Coronary artery (tissue), 2 donors: ENCODE measurements around the gene ANKRD27.

ENCODE experiments used
- DNase-seq: peaks from one replicate; pipeline ENCODE4 v3.0.0-alpha.2; 2017; ENCODE audit warnings: low spot score
- H3K27ac ChIP-seq, 2 donors: fragments of 200-600 bp; sonication (generic); one replicate each; pipeline ENCODE4 v1.5.1; 2016 to 2019
- H3K4me3 ChIP-seq: fragments of 200-600 bp; sonication (generic); 2 replicates; pipeline ENCODE4 v1.5.1; 2016; ENCODE audit warnings: mild to moderate bottlenecking, moderate library complexity
- TF ChIP-seq, protein P1 (sequence below): fragments of 200-600 bp; sonication (generic); IDR thresholded peaks from one replicate; pipeline ENCODE4 v1.5.1; 2019; ENCODE audit warnings: antibody characterized with exemption

ANKRD27 gene

DNA sequence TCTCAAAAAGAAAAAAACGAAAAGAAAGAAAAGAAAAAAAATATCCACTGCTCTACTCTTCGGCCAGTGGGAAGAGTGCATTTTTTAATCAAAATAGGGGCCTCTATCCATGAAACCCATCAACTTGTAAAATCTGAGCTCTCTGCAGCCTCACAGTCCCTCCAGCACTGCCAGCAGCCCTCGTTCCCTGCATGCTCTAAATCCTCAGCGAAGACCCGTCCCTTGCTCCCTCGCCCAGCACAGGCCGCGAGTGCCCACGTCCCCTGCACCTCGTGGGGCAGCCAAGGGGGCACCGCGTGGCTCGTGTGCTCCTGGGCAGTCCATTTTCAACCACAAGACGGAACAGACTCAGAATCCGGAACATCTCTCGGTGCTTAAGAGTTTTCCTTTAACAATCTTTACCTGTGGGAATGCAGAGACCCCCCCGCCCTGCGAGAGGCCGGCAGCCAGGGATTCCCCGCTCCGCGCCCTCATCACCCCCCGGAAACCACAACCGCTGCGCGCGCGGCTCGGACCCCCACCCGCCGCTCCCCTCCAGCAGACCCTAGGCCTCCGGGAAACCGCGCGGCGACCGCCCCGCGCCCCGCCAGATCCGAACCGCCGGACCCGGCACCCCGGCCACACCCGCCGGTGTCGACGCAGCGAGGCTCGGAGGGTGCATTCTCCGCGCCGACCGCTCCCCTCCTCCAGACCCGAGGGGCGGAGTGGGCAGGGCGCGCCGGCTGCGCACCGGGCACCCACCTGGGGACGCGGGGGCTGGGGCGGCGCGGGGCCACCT, 638 bp downstream of the ANKRD27 start:
- H3K4me3 ChIP-seq = peak overlapping the region; percentile 100
- TF ChIP-seq, protein P1, sequence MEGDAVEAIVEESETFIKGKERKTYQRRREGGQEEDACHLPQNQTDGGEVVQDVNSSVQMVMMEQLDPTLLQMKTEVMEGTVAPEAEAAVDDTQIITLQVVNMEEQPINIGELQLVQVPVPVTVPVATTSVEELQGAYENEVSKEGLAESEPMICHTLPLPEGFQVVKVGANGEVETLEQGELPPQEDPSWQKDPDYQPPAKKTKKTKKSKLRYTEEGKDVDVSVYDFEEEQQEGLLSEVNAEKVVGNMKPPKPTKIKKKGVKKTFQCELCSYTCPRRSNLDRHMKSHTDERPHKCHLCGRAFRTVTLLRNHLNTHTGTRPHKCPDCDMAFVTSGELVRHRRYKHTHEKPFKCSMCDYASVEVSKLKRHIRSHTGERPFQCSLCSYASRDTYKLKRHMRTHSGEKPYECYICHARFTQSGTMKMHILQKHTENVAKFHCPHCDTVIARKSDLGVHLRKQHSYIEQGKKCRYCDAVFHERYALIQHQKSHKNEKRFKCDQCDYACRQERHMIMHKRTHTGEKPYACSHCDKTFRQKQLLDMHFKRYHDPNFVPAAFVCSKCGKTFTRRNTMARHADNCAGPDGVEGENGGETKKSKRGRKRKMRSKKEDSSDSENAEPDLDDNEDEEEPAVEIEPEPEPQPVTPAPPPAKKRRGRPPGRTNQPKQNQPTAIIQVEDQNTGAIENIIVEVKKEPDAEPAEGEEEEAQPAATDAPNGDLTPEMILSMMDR = no peak
- DNase-seq = no peak
- H3K27ac ChIP-seq = peak overlapping the region; percentile 64 to 97

DNA sequence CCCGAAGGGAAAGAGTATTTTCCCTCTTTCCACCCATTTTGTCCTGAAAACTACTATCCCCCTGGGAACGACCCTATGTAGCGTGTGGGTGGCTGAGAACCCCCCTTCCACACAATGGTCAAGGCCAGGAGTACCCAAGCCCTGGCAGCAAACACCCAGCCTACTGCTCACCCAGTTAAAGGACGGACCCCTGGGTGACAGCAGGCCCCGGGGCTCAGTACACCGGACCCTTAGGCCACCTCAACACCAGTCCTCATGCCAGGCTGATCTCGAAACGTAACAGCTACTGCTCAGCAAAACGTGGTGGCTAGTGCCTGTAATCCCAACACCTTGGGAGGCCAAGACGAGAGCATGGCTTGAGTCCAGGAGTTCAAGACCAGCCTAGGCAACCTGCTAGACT, 1.4 kb downstream of the ANKRD27 start:
- Histone ChIP-seq H3K4me3 (peak overlapping the region; percentile 100), H3K27ac (no peak overlapping the region)
- TF ChIP-seq, protein P1 = no peak
- DNase-seq = no peak

DNA sequence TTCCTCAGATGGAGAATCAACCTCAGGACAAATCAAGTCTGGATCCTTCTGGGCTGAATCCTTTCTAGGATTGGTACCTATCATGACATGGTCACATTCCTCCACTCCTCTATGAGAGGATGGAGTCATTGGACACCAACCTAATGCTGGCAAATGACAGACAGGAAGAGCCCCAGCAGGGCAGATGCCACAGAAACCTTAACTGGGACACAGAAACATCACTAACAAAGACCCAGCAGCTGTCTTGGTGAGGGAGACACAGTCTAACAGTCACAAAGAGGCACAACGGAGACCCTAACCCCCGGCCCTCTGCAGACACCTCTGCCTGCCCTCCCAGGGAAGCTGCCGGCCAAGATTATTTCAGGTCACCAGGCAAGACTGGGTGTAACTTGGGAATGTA, 2.1 kb downstream of the ANKRD27 start:
- no peak overlapping the region for H3K27ac ChIP-seq
- H3K4me3 ChIP-seq = no peak overlapping the region

DNA sequence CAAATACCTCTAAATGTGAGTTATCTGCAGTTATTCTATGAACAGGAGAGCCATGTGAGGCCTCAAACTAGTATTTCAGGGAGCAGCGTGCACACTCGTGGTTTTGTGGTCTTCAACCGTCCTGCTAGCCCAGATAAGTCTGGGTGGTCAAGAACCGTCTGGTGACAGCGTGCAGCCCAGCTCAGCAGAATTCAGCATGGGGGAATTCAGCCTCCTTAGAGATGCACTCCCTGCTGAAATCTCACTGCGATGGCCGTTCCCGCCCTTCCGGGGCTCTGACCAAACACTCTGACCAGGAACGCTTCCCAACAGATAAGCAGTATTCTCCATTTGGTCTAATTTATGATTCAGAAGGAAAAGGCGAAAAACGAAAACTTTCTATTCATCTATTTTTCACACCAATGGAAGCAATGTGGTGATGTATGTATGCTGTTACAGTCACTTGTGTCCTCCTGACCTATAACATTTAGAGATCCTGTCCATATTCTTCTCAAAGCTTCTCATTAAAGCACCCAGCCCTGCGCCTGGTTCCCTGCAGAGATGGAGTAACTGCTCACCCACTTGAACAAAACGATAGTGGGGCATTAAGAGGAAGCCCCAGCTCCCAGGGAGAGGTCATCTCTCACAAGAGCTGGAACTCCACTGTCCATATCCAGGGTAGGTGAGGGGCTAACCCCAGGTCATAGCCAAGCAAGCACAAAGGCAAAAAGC, 2.9 kb downstream of the ANKRD27 start:
- no peak for DNase-seq
- Histone ChIP-seq H3K27ac (no peak overlapping the region), H3K4me3 (no peak overlapping the region)
- TF ChIP-seq, protein P1 = no peak

More for the DNA sequence above, 2.1 kb downstream of the ANKRD27 start:
- TF ChIP-seq, protein P1 = no peak
- no peak for DNase-seq

DNA sequence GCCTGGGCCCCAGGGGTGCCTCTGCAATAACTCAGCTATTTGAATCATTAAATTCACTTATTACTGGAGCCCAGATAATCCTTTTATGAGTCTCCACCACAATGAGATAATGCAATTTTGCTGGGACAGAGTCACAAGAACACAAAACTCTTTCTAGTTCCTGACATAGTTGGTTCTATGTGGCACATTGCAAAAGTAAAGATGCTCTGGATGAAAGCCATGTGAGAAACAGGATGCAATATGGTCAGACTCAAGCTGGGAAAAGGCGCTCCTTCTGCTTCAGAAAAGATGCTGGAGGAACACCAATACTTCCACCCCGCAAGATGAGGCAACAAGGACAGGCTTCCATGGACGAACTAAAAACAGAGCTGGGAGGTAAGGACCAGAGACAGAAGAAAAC, 5.7 kb downstream of the ANKRD27 start:
- no peak overlapping the region for H3K27ac ChIP-seq
- TF ChIP-seq, protein P1 = no peak
- no peak overlapping the region for H3K4me3 ChIP-seq
- no peak for DNase-seq

DNA sequence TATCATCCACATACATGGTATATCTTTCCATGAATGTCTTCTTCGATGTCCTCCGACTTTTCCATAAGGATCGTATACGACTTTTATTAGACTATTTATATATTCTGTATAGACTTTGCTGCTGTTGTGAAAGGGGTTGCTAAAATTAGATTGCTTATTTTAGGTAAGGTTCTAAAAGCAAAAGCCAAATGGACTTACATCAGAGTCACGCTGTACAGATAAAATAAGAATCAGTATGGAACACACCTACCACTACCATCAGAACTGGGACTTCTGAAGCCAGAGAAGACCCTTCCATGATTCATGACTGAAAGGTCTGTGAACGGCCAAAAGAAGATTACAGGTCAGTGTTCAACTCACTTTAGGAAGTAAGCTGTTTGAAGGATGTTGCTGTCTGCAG, 8.9 kb downstream of the ANKRD27 start:
- TF ChIP-seq, protein P1 = no peak
- Histone ChIP-seq H3K4me3 (no peak overlapping the region), H3K27ac (no peak overlapping the region)
- DNase-seq = no peak

DNA sequence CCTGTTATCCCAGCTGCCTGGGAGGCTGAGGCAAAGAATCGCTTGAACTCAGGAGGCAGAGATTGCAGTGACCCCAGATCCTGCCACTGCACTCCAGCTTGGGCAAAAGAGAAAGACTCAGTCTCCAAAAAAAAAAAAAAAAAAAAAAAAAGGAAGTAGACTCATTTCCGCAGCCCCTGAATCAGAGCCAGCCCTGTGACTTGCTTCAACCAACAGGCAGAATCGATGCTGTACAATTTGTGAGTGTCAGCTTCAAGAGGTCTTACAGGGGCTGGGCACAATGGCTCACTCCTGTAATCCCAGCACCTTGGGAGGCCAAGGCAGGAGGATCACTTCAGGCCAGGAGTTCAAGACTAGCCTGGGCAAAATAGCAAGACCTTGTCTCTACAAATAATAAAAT, 12.8 kb downstream of the ANKRD27 start:
- TF ChIP-seq, protein P1 = no peak
- DNase-seq = no peak
- Histone ChIP-seq H3K4me3 (no peak overlapping the region), H3K27ac (no peak overlapping the region)
